ENCODE results near the gene PNPLA2.

PNPLA2 gene

GRCh38 chr11:847876-848275, 29.2 kb downstream of the PNPLA2 start:
- Mint-ChIP-seq H3K4me1 (peaks cover 28% of the 10 kb centered on the region), H3K27ac (no peak overlapping the region), H3K4me3 (no peak overlapping the region), H3K27me3 (peaks cover 56% of the 10 kb centered on the region), H3K36me3 (no peaks in the 10 kb centered on the region), H3K9me3 (no peaks in the 10 kb centered on the region)
- no peak for ATAC-seq

- Mint-ChIP-seq H3K27me3 (peaks cover 57% of the 10 kb centered on the region), H3K27ac (no peak overlapping the region), H3K4me3 (peak overlapping the region; percentile 43), H3K4me1 (peaks cover 25% of the 10 kb centered on the region), H3K36me3 (no peaks in the 10 kb centered on the region), H3K9me3 (no peaks in the 10 kb centered on the region)
- ATAC-seq = peak; percentile 67
Observed at GRCh38 chr11:848380-848931, 29.7 kb downstream of the PNPLA2 start.

GRCh38 chr11:849104-849824, 30.6 kb downstream of the PNPLA2 start:
- ATAC-seq = no peak
- no peaks in the 10 kb centered on the region for H3K9me3 Mint-ChIP-seq
- H3K27ac Mint-ChIP-seq = no peak overlapping the region
- H3K4me3 Mint-ChIP-seq = peak overlapping the region; percentile 78
- H3K36me3 Mint-ChIP-seq = no peaks in the 10 kb centered on the region
- H3K27me3 Mint-ChIP-seq = peaks cover 56% of the 10 kb centered on the region
- H3K4me1 Mint-ChIP-seq = peaks cover 19% of the 10 kb centered on the region

GRCh38 chr11:849951-850774, 31.4 kb downstream of the PNPLA2 start:
- H3K27ac Mint-ChIP-seq = no peak overlapping the region
- peaks cover 53% of the 10 kb centered on the region for H3K27me3 Mint-ChIP-seq
- peak; percentile 6 for ATAC-seq
- H3K4me1 Mint-ChIP-seq = peaks cover 12% of the 10 kb centered on the region
- peak overlapping the region; percentile 59 for H3K4me3 Mint-ChIP-seq
- no peaks in the 10 kb centered on the region for H3K9me3 Mint-ChIP-seq
- no peaks in the 10 kb centered on the region for H3K36me3 Mint-ChIP-seq

GRCh38 chr11:850775-851763, 32.4 kb downstream of the PNPLA2 start:
- ATAC-seq = no peak
- H3K36me3 Mint-ChIP-seq = no peaks in the 10 kb centered on the region
- no peak overlapping the region for H3K27ac Mint-ChIP-seq
- no peak overlapping the region for H3K4me3 Mint-ChIP-seq
- no peaks in the 10 kb centered on the region for H3K9me3 Mint-ChIP-seq
- H3K4me1 Mint-ChIP-seq = peaks cover 12% of the 10 kb centered on the region
- peaks cover 50% of the 10 kb centered on the region for H3K27me3 Mint-ChIP-seq

- no peak overlapping the region for H3K27ac Mint-ChIP-seq
- H3K9me3 Mint-ChIP-seq = no peaks in the 10 kb centered on the region
- H3K4me3 Mint-ChIP-seq = no peak overlapping the region
- ATAC-seq = no peak
- no peaks in the 10 kb centered on the region for H3K36me3 Mint-ChIP-seq
- H3K27me3 Mint-ChIP-seq = peaks cover 64% of the 10 kb centered on the region
- H3K4me1 Mint-ChIP-seq = peaks cover 18% of the 10 kb centered on the region
Observed at GRCh38 chr11:852762-853161, 34.0 kb downstream of the PNPLA2 start.

GRCh38 chr11:853682-854448, 35.2 kb downstream of the PNPLA2 start:
- H3K9me3 Mint-ChIP-seq = no peaks in the 10 kb centered on the region
- no peak for ATAC-seq
- H3K4me1 Mint-ChIP-seq = peaks cover 12% of the 10 kb centered on the region
- H3K36me3 Mint-ChIP-seq = no peaks in the 10 kb centered on the region
- no peak overlapping the region for H3K4me3 Mint-ChIP-seq
- H3K27me3 Mint-ChIP-seq = peaks cover 68% of the 10 kb centered on the region
- H3K27ac Mint-ChIP-seq = no peak overlapping the region

GRCh38 chr11:854601-855329, 36.1 kb downstream of the PNPLA2 start:
- Mint-ChIP-seq H3K4me3 (no peak overlapping the region), H3K27me3 (peaks cover 70% of the 10 kb centered on the region), H3K4me1 (peaks cover 6% of the 10 kb centered on the region), H3K9me3 (no peaks in the 10 kb centered on the region), H3K36me3 (no peaks in the 10 kb centered on the region), H3K27ac (no peak overlapping the region)
- ATAC-seq = no peak

- H3K36me3 Mint-ChIP-seq = no peaks in the 10 kb centered on the region
- no peak for ATAC-seq
- no peaks in the 10 kb centered on the region for H3K9me3 Mint-ChIP-seq
- no peak overlapping the region for H3K4me3 Mint-ChIP-seq
- peaks cover 6% of the 10 kb centered on the region for H3K4me1 Mint-ChIP-seq
- peaks cover 75% of the 10 kb centered on the region for H3K27me3 Mint-ChIP-seq
- no peak overlapping the region for H3K27ac Mint-ChIP-seq
Observed at GRCh38 chr11:855330-855674, 36.6 kb downstream of the PNPLA2 start.

GRCh38 chr11:855796-856195, 37.1 kb downstream of the PNPLA2 start:
- Mint-ChIP-seq H3K36me3 (no peaks in the 10 kb centered on the region), H3K4me1 (peaks cover 6% of the 10 kb centered on the region), H3K4me3 (no peak overlapping the region), H3K9me3 (no peaks in the 10 kb centered on the region), H3K27me3 (peaks cover 76% of the 10 kb centered on the region), H3K27ac (no peak overlapping the region)
- ATAC-seq = no peak

- H3K9me3 Mint-ChIP-seq = no peaks in the 10 kb centered on the region
- H3K36me3 Mint-ChIP-seq = no peaks in the 10 kb centered on the region
- peaks cover 6% of the 10 kb centered on the region for H3K4me1 Mint-ChIP-seq
- no peak overlapping the region for H3K27ac Mint-ChIP-seq
- peaks cover 76% of the 10 kb centered on the region for H3K27me3 Mint-ChIP-seq
- ATAC-seq = no peak
- H3K4me3 Mint-ChIP-seq = no peak overlapping the region
Observed at GRCh38 chr11:856397-856796, 37.7 kb downstream of the PNPLA2 start.

GRCh38 chr11:858053-858761, 39.5 kb downstream of the PNPLA2 start:
- Mint-ChIP-seq H3K27me3 (peaks cover 72% of the 10 kb centered on the region), H3K9me3 (no peaks in the 10 kb centered on the region), H3K4me3 (no peak overlapping the region), H3K4me1 (peaks cover 6% of the 10 kb centered on the region), H3K27ac (no peak overlapping the region), H3K36me3 (no peaks in the 10 kb centered on the region)
- ATAC-seq = no peak

- peak; percentile 25 for ATAC-seq
- no peak overlapping the region for H3K27ac Mint-ChIP-seq
Observed at GRCh38 chr11:858762-859339, 40.1 kb downstream of the PNPLA2 start.

More at GRCh38 chr11:858762-859339, 40.1 kb downstream of the PNPLA2 start:
- no peak overlapping the region for H3K4me3 Mint-ChIP-seq
- no peaks in the 10 kb centered on the region for H3K36me3 Mint-ChIP-seq
- H3K27me3 Mint-ChIP-seq = peaks cover 66% of the 10 kb centered on the region
- H3K4me1 Mint-ChIP-seq = peaks cover 6% of the 10 kb centered on the region
- H3K9me3 Mint-ChIP-seq = no peaks in the 10 kb centered on the region

All from stimulated activated memory B cell treated with anti-CD40 and anti-IgM and Interleukin-4, amounts not matched to agents 10 μg/mL and 1 μg/mL and 100 μg/mL, for 72 hours (primary cell).